Measurements from ENCODE around the gene UBD.

The UBD gene

DNA sequence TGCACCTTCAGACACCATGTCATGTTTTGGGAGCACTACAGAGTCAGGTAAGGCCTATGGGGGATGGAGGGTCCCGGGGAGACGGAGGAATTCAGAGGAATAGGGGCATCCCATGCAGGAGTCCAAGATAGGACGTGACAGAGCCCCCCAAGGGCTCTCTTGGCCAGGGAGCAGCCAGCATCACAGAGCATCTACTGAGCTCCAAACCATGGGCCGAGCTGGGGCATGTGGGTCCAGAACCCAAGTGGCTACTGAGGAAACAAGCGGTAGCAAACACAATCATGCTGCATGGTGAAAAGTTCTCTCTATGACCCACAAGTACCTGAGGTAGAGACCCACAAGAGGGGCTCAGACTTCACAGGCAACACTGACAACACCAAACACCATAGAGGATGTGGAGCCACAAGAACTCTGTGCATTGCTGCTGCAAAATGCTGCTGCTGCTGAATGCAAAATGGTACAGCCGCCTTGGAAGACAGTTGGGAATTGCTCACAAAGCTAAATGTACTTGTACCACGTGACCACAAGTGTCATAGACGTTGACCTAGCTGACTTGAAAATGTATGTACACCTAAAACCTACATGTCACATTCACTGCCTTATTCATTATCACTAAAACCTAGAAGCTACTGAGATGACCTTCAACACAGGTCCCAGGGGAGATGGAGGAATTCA, 38.4 kb downstream of the UBD start:
- no peak for ATAC-seq
- DNase-seq, result no peak

DNA sequence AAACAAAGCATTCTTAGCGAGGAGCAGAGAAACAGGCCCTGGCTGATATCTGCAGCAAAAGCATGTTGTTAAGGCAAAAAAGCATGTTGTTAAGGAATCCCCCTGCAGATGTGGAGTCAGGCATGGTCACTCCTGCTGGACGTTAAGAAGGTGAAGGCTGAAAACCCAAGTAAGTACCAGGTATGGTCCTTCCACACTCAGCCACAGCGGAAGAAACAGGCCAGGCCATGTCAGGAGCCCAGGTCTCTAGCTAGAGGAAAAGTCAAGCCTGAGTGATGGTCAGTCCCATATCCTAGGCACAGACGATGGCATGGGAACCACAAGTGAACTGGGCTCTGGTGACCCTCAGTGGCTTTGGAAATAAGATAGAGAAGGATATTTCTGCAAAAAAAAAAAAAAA, 39.3 kb downstream of the UBD start:
- DNase-seq (no peak), ATAC-seq (no peak)

DNA sequence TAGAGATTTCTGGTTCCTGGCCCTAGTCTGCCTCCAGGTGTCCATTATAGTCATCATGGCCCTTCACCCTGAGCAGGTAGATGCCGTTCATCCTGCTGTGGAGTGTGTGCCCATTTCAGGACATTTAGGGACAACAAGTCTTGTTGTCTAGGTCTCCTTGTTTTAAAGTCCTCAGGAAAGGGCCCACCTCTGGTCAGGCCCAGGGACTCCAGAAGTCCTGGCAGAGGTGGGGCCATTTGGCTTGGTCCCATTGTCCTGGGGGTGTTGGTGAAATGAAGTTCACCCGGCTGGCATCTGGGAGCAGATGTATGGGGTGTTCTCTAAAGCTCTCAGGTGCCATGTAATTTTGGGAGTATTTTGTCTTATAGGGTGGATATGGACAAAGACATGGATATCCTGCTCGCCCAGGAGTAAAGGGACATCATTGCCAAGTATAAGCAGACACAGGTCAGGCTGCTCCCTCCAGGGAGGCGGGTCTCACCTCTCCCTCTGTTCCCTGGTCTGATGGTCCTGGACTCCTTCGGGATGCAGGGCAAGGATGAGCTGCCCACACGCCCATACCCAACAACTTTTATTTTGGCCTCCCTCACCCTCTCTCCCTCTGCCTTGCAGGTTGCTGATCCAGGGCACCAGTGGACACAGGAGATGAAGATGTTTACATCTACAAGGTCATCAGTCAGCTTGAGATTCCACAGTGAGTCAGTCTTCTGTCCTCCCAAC, 40.1 kb downstream of the UBD start:
- ATAC-seq (no peak), DNase-seq (no peak)

DNA sequence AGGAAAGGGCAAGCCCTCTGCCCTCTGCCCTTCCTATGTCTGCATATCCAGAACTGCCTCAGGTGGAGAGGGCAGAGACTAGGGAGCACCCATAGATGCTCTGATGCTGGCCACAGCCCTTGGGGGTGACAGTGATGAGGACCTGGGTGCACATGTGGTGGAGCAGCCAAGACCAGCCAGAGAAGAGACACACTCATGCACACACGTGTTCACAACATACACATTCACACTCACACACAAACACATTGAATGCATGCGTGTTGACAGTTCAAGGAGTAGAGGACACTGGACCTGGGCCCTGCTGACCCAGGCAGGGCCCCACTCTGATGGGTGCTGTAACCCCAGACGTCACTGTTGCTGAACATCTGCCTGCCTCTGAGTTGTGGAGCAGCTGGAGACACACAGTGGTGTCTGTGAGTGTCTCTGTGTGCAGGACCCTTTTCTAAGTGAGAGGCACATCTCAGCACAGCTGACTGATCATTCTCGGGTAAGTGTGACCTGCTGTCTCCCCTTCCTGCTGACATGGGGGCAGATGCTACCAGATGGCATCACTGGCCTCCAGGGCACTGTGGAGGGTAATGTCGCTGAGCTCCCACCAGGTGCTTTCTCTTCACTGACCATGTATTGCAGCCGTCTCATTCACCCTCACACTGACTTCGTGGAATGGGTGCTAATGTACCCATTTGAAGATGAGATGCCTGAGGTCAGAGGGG, 41.6 kb downstream of the UBD start:
- DNase-seq (no peak), ATAC-seq (no peak)

DNA sequence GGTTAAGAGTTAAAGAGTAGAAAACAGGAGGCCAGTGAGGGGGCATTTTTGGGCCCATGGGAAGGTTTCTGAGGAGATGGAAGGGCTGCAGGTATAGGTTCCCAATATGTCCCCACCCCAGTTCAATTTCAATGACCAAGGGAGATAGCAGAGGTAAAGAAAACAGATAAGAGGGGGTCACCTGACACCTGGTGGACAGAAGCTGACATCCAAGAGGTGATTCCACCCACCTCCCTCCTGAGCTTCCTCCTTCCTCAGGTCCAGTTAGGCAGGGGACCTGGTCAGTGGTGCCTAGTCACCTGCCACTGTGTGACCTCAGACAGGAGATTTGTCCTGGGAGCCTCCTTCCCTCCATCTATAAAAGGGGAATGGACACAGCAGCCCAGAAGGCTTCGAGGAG, 42.3 kb downstream of the UBD start:
- ATAC-seq (no peak), DNase-seq (no peak)

DNA sequence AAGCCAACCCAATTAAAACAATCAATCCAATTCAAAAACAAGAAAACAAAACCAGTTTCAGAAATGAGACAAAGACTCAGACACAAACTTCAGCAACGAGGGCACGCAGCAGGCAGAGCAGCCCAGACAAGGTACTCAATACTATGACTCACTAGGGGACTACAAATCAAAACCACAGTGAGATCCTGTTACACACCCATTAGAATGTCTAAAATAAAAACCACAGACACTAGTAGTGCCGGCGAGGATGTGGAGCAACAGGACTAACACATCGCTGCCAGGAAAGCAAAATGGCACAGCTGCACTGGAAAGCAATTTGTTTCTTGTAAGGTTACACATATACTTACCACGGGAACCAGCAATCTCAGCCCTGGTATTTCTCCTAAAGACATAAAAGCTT, 43.4 kb downstream of the UBD start:
- DNase-seq, result peak; percentile 7

GRCh38 chr6:29510746-29511300, 48.7 kb downstream of the UBD start:
- DNase-seq, result no peak
- ATAC-seq, result no peak

More for the DNA sequence above, 43.4 kb downstream of the UBD start:
- peak; percentile 93 for ATAC-seq

DNA sequence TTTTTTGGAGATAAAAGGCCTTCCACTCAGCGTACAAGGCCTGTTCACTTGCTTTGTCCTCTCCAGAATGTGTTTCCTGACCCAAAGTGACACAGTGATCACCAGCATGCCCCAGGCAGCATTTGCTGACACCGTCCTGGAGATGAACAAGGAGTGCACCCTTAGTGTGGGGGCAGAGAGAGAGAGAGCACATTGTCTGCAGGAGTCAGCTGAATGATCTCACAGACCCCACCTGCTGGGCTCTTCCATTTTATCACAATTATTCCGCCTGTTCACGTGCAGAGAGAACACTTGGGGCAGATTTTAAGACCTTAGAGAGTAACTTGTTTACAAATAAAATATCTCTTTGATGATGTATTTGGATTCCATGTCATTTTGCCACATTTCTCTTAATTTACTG, 49.3 kb downstream of the UBD start:
- no peak for ATAC-seq
- DNase-seq, result no peak

- no peak for ATAC-seq
- no peak for DNase-seq
Observed at GRCh38 chr6:29509711-29510110, 49.8 kb downstream of the UBD start.

- ATAC-seq (no peak), DNase-seq (no peak)
Observed at GRCh38 chr6:29509239-29509638, 50.3 kb downstream of the UBD start.

- ATAC-seq, result no peak
- no peak for DNase-seq
Observed at GRCh38 chr6:29507319-29507718, 52.2 kb downstream of the UBD start.

DNA sequence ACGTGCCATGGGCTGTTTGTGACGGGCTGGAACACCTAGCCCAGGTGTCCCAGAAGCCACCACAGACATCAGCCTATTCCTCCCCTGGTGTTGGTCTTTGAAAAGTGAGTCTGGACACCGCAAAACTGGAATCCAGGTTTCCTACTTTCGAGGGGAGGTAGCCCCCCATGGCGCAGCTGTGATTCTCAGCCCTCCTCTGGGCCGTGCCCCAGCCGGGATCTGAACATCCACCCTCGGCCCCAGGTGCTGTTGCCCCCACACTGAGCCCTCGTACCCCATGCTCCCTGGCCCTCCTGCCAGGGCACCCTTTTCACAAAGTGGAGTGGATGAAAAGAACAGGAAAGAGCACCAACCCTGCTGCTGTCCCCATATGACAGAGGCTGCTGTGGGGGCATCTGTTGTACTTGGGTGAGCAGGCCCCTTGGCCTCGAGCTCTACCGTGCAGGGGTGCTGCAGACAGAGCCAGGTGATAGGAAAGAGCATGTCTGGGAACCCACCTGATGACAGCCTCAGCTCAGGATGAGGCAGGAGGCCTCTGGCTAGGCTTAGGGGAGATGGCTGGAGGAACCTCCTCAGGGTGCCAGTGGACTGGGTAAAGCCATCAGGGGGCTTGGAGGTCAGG, 53.0 kb downstream of the UBD start:
- no peak for ATAC-seq
- DNase-seq, result no peak

GRCh38 chr6:29505808-29506207, 53.7 kb downstream of the UBD start:
- ATAC-seq, result no peak
- no peak for DNase-seq

Measured in stimulated activated naive CD8-positive, alpha-beta T cell treated with anti-CD3 and anti-CD28 coated beads, Interleukin-15, Interleukin-2, amounts not matched to agents 100 U/mL and 50 U/mL, for 24 hours (primary cell).